H1 (cell line): ENCODE data around the gene SRXN1. TPM values are rescaled to one million over a fixed set of nuclear protein-coding genes. Genes with fewer than 3 reads are reported as not detected.

Experiments used
- CTCF ChIA-PET: fragments of 300-600 bp; sonication (Branson Sonifier 250); formaldehyde crosslinking; loops from one replicate; lab custom pipeline; 2021; ENCODE audit not compliant: partially characterized antibody; lab: Charles Lee
- POLR2A ChIA-PET: fragments of 300-600 bp; sonication (Branson Sonifier 250); formaldehyde crosslinking; loops from one replicate; lab custom pipeline; 2021; ENCODE audit warnings: inconsistent platforms; ENCODE audit not compliant: partially characterized antibody; lab: Charles Lee
- DNase-seq, 2 experiments: peaks; one replicate each; pipeline versions ENCODE4 v3.0.0 to v3.0.0-alpha.2; 2010 to 2022; ENCODE audit warnings: low spot score in 2 of 2, low read depth in 1 of 2, mixed read lengths in 1 of 2
- FAIRE-seq: peaks from 2 replicates; lab custom pipeline; 2011; peaks lifted over from hg19 to GRCh38; lab: Jason Lieb, UNC
- H2AFZ ChIP-seq: 2 replicates; pipeline ENCODE4 v1.8.1; 2012; ENCODE audit warnings: low read length, inconsistent platforms
- H2AK5ac ChIP-seq: 2 replicates; pipeline ENCODE4 v1.6.1; 2013; ENCODE audit warnings: low read depth, low read length
- H2BK120ac ChIP-seq: replicated peaks from 2 replicates; pipeline ENCODE3; 2013; ENCODE audit warnings: low read depth, low read length, inconsistent platforms
- H2BK12ac ChIP-seq: 2 replicates; pipeline ENCODE4 v1.6.1; 2013; ENCODE audit warnings: low read depth, low read length
- H2BK15ac ChIP-seq: 2 replicates; pipeline ENCODE4 v1.6.1; 2013; ENCODE audit warnings: low read length
- H2BK20ac ChIP-seq: 2 replicates; pipeline ENCODE4 v1.6.1; 2013; ENCODE audit warnings: low read length
- H2BK5ac ChIP-seq: 2 replicates; pipeline ENCODE4 v1.6.1; 2013; ENCODE audit warnings: low read depth, low read length
- H3K14ac ChIP-seq: 2 replicates; pipeline ENCODE4 v1.6.1; 2013; ENCODE audit warnings: inconsistent platforms; ENCODE audit not compliant: insufficient read length
- H3K18ac ChIP-seq: 2 replicates; pipeline ENCODE4 v1.6.1; 2013; ENCODE audit warnings: low read length; ENCODE audit errors: extremely low read depth
- H3K23ac ChIP-seq: 2 replicates; pipeline ENCODE4 v1.6.1; 2013; ENCODE audit warnings: inconsistent platforms; ENCODE audit not compliant: insufficient read length
- H3K23me2 ChIP-seq: 2 replicates; pipeline ENCODE4 v1.6.1; 2013; ENCODE audit warnings: low read depth, low read length
- H3K27ac ChIP-seq: 2 replicates; pipeline ENCODE4 v1.6.1; 2011; ENCODE audit warnings: low read depth, low read length, inconsistent platforms
- H3K27me3 ChIP-seq, 4 experiments: replicated peaks in 1 of 4; 1 replicate in 1 of 4; 2 replicates in 3 of 4; pipeline versions ENCODE4 v1.6.1 to v1.8.1; 2011 to 2013; ENCODE audit warnings: low read length in 3 of 4, mild to moderate bottlenecking in 3 of 4, inconsistent platforms in 2 of 4, mixed read lengths in 2 of 4, moderate library complexity in 1 of 4; ENCODE audit not compliant: control insufficient read depth in 3 of 4, insufficient read depth in 3 of 4; ENCODE audit errors: extremely low read depth in 1 of 4
- H3K36me3 ChIP-seq, 4 experiments: 2 replicates each; pipeline versions ENCODE4 v1.6.1 to v1.8.1; 2011 to 2013; ENCODE audit warnings: mild to moderate bottlenecking in 4 of 4, low read length in 3 of 4, moderate library complexity in 2 of 4, control low read depth in 1 of 4, inconsistent platforms in 1 of 4; ENCODE audit not compliant: insufficient read depth in 4 of 4, control insufficient read depth in 2 of 4
- H3K4ac ChIP-seq: replicated peaks from 2 replicates; pipeline ENCODE3; 2013; ENCODE audit warnings: low read length, low read depth, mixed read lengths, inconsistent platforms; ENCODE audit not compliant: insufficient read length
- H3K4me1 ChIP-seq, 4 experiments: replicated peaks in 1 of 4; 1 replicate in 1 of 4; 2 replicates in 3 of 4; pipeline versions ENCODE4 v1.6.1 to v1.8.1; 2011 to 2013; ENCODE audit warnings: low read length in 3 of 4, inconsistent platforms in 2 of 4, mixed read lengths in 1 of 4; ENCODE audit not compliant: insufficient read depth in 4 of 4, control insufficient read depth in 3 of 4
- H3K4me2 ChIP-seq, 2 experiments: 2 replicates each; pipeline versions ENCODE4 v1.6.1 to v1.8.1; 2011 to 2013; ENCODE audit warnings: low read depth in 2 of 2, low read length in 2 of 2, control low read depth in 1 of 2, inconsistent platforms in 1 of 2, mild to moderate bottlenecking in 1 of 2; ENCODE audit not compliant: insufficient read depth in 1 of 2
- H3K4me3 ChIP-seq, 4 experiments: fragments of 200-600, 300-600 bp in 1 of 4; sonication (generic), shearing (Covaris generic), sonication (Bioruptor Twin) in 1 of 4; 2 replicates each; pipeline versions ENCODE4 v1.5.1 to v1.8.1; 2011 to 2016; ENCODE audit warnings: low read length in 4 of 4, low read depth in 3 of 4, control low read depth in 2 of 4, inconsistent platforms in 2 of 4, mild to moderate bottlenecking in 2 of 4, mixed read lengths in 1 of 4, moderate library complexity in 1 of 4; ENCODE audit not compliant: insufficient read depth in 2 of 4; ENCODE audit errors: extremely low read depth in 1 of 4
- H3K56ac ChIP-seq: replicated peaks from 2 replicates; pipeline ENCODE3; 2013; ENCODE audit warnings: low read depth, mild to moderate bottlenecking, mixed read lengths, low read length, inconsistent platforms; ENCODE audit not compliant: insufficient read length
- H3K79me1 ChIP-seq: 2 replicates; pipeline ENCODE4 v1.6.1; 2013; ENCODE audit warnings: low read depth, low read length, control low read depth
- H3K79me2 ChIP-seq, 2 experiments: 2 replicates each; pipeline versions ENCODE4 v1.6.1 to v1.8.1; 2012 to 2013; ENCODE audit warnings: low read length in 2 of 2, mild to moderate bottlenecking in 2 of 2, inconsistent platforms in 1 of 2; ENCODE audit not compliant: insufficient read depth in 2 of 2, control insufficient read depth in 1 of 2
- H3K9ac ChIP-seq, 4 experiments: replicated peaks in 1 of 4; 1 replicate in 1 of 4; 2 replicates in 3 of 4; pipeline versions ENCODE4 v1.6.1 to v1.8.1; 2011 to 2013; ENCODE audit warnings: low read depth in 3 of 4, low read length in 3 of 4, control low read depth in 2 of 4, mild to moderate bottlenecking in 2 of 4, moderate library complexity in 2 of 4, inconsistent platforms in 1 of 4; ENCODE audit errors: extremely low read depth in 1 of 4
- H3K9me3 ChIP-seq, 2 experiments: 2 replicates each; pipeline versions ENCODE4 v1.6.1 to v1.8.1; 2012 to 2013; ENCODE audit warnings: mild to moderate bottlenecking in 2 of 2, moderate library complexity in 2 of 2, control low read depth in 1 of 2, inconsistent platforms in 1 of 2, low read depth in 1 of 2, low read length in 1 of 2, mixed read lengths in 1 of 2; ENCODE audit not compliant: insufficient read depth in 2 of 2
- H4K20me1 ChIP-seq, 2 experiments: replicated peaks in 1 of 2; 2 replicates each; pipeline versions ENCODE3 to v1.8.1; 2011 to 2013; ENCODE audit warnings: inconsistent platforms in 2 of 2, low read length in 2 of 2, mild to moderate bottlenecking in 1 of 2; ENCODE audit not compliant: insufficient read depth in 2 of 2, control insufficient read depth in 1 of 2
- H4K5ac ChIP-seq: 2 replicates; pipeline ENCODE4 v1.6.1; 2013; ENCODE audit warnings: low read length, low read depth, mixed read lengths, inconsistent platforms; ENCODE audit not compliant: insufficient read length
- H4K8ac ChIP-seq: 2 replicates; pipeline ENCODE4 v1.8.0; 2013; ENCODE audit warnings: mild to moderate bottlenecking, moderate library complexity, low read length, inconsistent platforms; ENCODE audit not compliant: insufficient read depth; ENCODE audit errors: extremely low read depth
- H4K91ac ChIP-seq: replicated peaks from 2 replicates; pipeline ENCODE3; 2013; ENCODE audit warnings: low read length, mixed read lengths, inconsistent platforms; ENCODE audit not compliant: insufficient read length
- ASH2L ChIP-seq: fragments of 200-600, 300-600 bp; sonication (generic); IDR thresholded peaks from one replicate; pipeline ENCODE4 v1.7.1; 2017; ENCODE audit warnings: low read length
- GABPA ChIP-seq: IDR thresholded peaks from 2 replicates; pipeline ENCODE4 v1.6.1; 2011; ENCODE audit warnings: mild to moderate bottlenecking, low read length, moderate library complexity, borderline replicate concordance; ENCODE audit not compliant: insufficient read depth
- KDM1A ChIP-seq: fragments of 200-600, 300-600 bp; sonication (generic); IDR thresholded peaks from 2 replicates; pipeline ENCODE4 v1.7.1; 2016; ENCODE audit warnings: mild to moderate bottlenecking, low read length, borderline replicate concordance
- NANOG ChIP-seq: IDR thresholded peaks from 2 replicates; pipeline ENCODE4 v1.6.1; 2011; ENCODE audit warnings: low read length, low read depth, mild to moderate bottlenecking, inconsistent platforms; ENCODE audit not compliant: insufficient read depth, poor library complexity, severe bottlenecking
- POU5F1 ChIP-seq: IDR thresholded peaks from 2 replicates; pipeline ENCODE4 v1.6.1; 2011; ENCODE audit warnings: low read depth, mild to moderate bottlenecking, low read length, moderate library complexity
- polyA plus RNA-seq, 7 experiments: library from polyadenylated mRNA; depleted of rRNA in 3 of 7; stranded (reverse) in 5 of 7; unstranded in 2 of 7; fragments of >200 nt in 5 of 7; fragments of 200-250 nt in 2 of 7; gene quantifications; 1 replicate in 5 of 7; 2 replicates in 1 of 7; 4 replicates in 1 of 7; pipeline versions ENCODE4 v1.2.1 to v1.2.3, GENCODE V29; 2011 to 2013; ENCODE audit warnings: missing spikeins in 2 of 7, mixed read lengths in 2 of 7
- total RNA-seq: library from RNA; stranded (reverse); fragmentation: NEBNext Ultra II Directional; extraction: Animal tissue kit (Norgen Biotek cat#: 25700); gene quantifications from 2 replicates; pipeline ENCODE4 v1.2.1, GENCODE V29; 2021

SRXN1 gene
- total and polyA plus RNA-seq, 2 of the 8 experiments (the other 6 are each of a cell fraction or from before 2014, with no cell fraction given): 12.2 to 15.8 TPM

DNA sequence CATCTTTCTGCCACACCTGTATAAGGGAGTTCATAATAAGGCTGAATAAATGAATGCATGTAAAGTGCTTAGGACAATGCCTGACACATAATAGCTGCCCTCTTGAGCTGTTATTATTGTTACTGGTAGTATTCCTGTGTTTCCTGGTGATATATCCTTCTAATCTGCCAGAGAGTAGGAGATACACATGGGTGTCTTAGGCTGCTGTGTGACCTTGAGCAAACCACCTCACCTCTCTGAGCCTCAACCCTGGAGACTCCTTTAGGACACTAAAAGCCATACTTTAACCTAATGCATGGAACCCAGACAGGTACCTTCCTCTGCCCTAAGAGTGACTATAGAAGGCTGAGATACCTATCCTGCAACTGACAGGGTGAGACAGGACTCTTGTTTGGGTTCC, 15.1 kb upstream of the SRXN1 start:
- Histone ChIP-seq H4K5ac (no peak overlapping the region), H3K4me2 (no peak overlapping the region), H4K91ac (no peak overlapping the region), H3K79me2 (no peaks in the 10 kb centered on the region), H2BK20ac (no peak overlapping the region), H2BK5ac (no peak overlapping the region), H3K23me2 (peaks cover 2% of the 10 kb centered on the region), H3K9ac (no peak overlapping the region), H2AFZ (no peak overlapping the region), H2BK15ac (no peak overlapping the region), H3K36me3 (no peaks in the 10 kb centered on the region), H2BK120ac (no peak overlapping the region), H3K4ac (no peak overlapping the region), H3K18ac (no peak overlapping the region), H3K79me1 (no peaks in the 10 kb centered on the region), H2AK5ac (no peak overlapping the region), H4K8ac (no peak overlapping the region), H3K27me3 (peaks cover 5 to 21% (median 17%) of the 10 kb centered on the region in 4 experiments), H3K9me3 (peaks cover 4 to 5% of the 10 kb centered on the region in 2 experiments), H4K20me1 (no peaks in the 10 kb centered on the region), H3K4me3 (no peak overlapping the region), H3K27ac (no peak overlapping the region), H3K23ac (no peak overlapping the region), H3K4me1 (peaks cover 2 to 19% (median 11%) of the 10 kb centered on the region in 4 experiments), H2BK12ac (no peak overlapping the region), H3K56ac (no peak overlapping the region), H3K14ac (no peak overlapping the region)
- DNase-seq (no peak), FAIRE-seq (no peak)
- ChIA-PET POLR2A (interaction anchor here (1.2 to 2.4 kb wide), 3 partner anchors 10 to 55 kb away, joined by 3 to 6 read pairs (median 4); no protein-coding TSS in a partner anchor), CTCF (interaction anchor here (1.1 to 11.1 kb wide), 34 partner anchors 10 to 192 kb away, joined by 3 to 157 read pairs (median 10); partner anchors contain the start of genes SCRT2 and SRXN1)
- TF ChIP-seq GABPA (no peak), POU5F1 (no peak), NANOG (no peak), KDM1A (0 out of 2 replicates have a peak, but pooled peaks have one; percentile 7), ASH2L (no peak)
